HFFc6 (cell line): Measurements from ENCODE around the gene RPS6KA5. TPM values are rescaled to one million over a fixed set of nuclear protein-coding genes. Genes with fewer than 3 reads are reported as not detected.

Source experiments
- DNase-seq: peaks from one replicate; pipeline ENCODE4 v3.0.0-alpha.2; 2018
- H3K27ac Mint-ChIP-seq: 2 replicates; pipeline ENCODE4 v1.8.0; 2020; ENCODE audit warnings: mild to moderate bottlenecking, mixed read lengths
- H3K27me3 Mint-ChIP-seq: 2 replicates; pipeline ENCODE4 v1.8.0; 2021; ENCODE audit warnings: mild to moderate bottlenecking, moderate library complexity, mixed read lengths; ENCODE audit not compliant: insufficient read depth
- H3K36me3 Mint-ChIP-seq: 2 replicates; pipeline ENCODE4 v1.8.0; 2021; ENCODE audit warnings: low read depth, mixed read lengths
- H3K4me1 Mint-ChIP-seq: 2 replicates; pipeline ENCODE4 v1.8.0; 2020; ENCODE audit warnings: low read depth, mixed read lengths
- H3K4me3 Mint-ChIP-seq: 2 replicates; pipeline ENCODE4 v1.8.0; 2020; ENCODE audit warnings: mild to moderate bottlenecking, moderate library complexity, mixed read lengths
- H3K9me3 Mint-ChIP-seq: 2 replicates; pipeline ENCODE4 v1.8.0; 2020; ENCODE audit warnings: mild to moderate bottlenecking, mixed read lengths
- total RNA-seq, 6 experiments: library from RNA; stranded (reverse); fragmentation: NEBNext Ultra II Directional; extraction: Animal tissue kit (Norgen Biotek cat#: 25700); gene quantifications; 2 replicates in 1 of 6; 3 replicates in 5 of 6; pipeline ENCODE4 v1.2.3, GENCODE V29; 2021
- TF ChIP-seq, protein P1 (sequence below): fragments of 200-600 bp; sonication (generic); IDR thresholded peaks from 2 replicates; pipeline ENCODE4 v1.5.0; 2021; ENCODE audit warnings: antibody characterized with exemption, mild to moderate bottlenecking

The RPS6KA5 gene
- total RNA-seq, 6 experiments from 2014 or later = 0.36 to 0.91 (median 0.48) TPM

DNA sequence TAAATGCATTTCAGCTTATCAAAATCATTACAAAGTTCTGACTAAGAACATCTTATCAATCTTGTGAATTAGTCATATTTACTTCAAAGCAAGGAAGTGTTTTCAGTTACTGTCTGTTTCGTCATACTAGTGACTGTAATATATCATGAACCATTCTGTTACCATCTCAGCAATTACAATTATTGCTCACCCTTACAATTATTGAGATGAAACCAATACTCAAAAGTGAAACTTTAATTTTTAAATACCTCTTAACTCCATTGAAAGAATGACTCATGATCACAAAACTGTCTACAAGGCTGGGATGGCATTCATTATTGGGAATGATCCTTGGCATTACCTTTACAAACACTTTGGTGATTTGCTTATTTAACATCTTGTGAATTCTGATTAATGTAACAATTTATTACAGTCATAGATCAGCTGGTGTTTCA lies 90.3 kb downstream of the RPS6KA5 start:
- Mint-ChIP-seq H3K4me3 (no peak overlapping the region), H3K9me3 (no peaks in the 10 kb centered on the region), H3K27ac (no peak overlapping the region), H3K27me3 (peaks cover 2% of the 10 kb centered on the region), H3K36me3 (no peaks in the 10 kb centered on the region), H3K4me1 (0 out of 2 replicates have a peak, but pooled peaks cover 4% of the 10 kb centered on the region)
- no peak for DNase-seq
- TF ChIP-seq, protein P1, sequence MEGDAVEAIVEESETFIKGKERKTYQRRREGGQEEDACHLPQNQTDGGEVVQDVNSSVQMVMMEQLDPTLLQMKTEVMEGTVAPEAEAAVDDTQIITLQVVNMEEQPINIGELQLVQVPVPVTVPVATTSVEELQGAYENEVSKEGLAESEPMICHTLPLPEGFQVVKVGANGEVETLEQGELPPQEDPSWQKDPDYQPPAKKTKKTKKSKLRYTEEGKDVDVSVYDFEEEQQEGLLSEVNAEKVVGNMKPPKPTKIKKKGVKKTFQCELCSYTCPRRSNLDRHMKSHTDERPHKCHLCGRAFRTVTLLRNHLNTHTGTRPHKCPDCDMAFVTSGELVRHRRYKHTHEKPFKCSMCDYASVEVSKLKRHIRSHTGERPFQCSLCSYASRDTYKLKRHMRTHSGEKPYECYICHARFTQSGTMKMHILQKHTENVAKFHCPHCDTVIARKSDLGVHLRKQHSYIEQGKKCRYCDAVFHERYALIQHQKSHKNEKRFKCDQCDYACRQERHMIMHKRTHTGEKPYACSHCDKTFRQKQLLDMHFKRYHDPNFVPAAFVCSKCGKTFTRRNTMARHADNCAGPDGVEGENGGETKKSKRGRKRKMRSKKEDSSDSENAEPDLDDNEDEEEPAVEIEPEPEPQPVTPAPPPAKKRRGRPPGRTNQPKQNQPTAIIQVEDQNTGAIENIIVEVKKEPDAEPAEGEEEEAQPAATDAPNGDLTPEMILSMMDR = no peak

DNA sequence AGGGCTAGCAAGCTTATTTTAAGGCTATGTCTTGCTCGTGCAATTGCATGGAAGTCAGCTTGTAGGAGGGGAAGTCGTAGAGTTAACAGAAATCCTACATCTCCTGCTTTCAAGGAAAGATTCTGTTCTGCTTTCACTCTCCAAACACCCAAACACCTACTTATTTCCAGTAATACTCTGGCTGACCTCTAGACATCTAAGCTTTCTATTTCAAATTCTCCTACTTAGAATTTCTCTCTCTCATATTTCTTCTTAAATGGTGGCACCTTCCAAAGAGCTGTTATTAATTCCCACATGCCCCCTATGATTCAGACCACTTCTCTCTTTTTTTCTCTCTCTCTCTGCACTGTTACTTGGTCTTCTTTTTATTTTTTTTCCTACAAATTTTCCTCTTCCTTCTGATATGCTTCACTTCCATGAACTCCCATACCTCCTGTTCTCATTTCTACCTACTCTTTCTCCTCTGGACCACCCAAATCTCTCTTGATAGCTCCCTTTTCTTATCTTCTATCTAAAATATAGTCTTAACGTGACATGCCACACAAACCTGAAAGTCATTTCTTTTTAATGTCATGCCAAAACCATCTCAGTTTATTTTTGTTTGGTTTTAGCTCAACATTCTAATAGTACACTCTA lies 90.8 kb downstream of the RPS6KA5 start:
- Mint-ChIP-seq H3K4me3 (no peak overlapping the region), H3K36me3 (no peaks in the 10 kb centered on the region), H3K27ac (no peak overlapping the region), H3K4me1 (0 out of 2 replicates have a peak, but pooled peaks cover 4% of the 10 kb centered on the region), H3K9me3 (no peaks in the 10 kb centered on the region), H3K27me3 (peaks cover 2% of the 10 kb centered on the region)
- DNase-seq = no peak
- TF ChIP-seq, protein P1 = no peak

DNA sequence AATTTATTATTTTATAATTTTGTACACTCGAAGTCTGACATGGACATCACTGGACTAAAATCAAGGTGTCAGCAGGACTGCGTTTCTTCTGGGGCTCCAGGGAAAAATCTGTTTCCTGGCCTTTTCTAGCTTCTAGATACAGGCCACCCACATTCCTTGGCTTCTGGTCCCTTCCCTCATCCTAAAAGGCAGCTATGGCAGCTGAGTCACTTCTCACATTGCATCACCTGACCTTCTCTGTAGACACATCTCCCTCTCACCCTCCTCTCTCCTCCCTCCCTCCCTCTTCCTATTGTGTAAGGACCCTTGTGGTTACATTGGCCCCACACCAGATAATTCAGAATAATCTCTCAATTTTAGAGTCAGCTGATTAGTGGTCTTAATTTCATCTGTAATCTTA lies 92.4 kb downstream of the RPS6KA5 start:
- Mint-ChIP-seq H3K4me1 (0 out of 2 replicates have a peak, but pooled peaks cover 4% of the 10 kb centered on the region), H3K36me3 (no peaks in the 10 kb centered on the region), H3K27me3 (peaks cover 2% of the 10 kb centered on the region), H3K4me3 (no peak overlapping the region), H3K27ac (no peak overlapping the region), H3K9me3 (no peaks in the 10 kb centered on the region)
- DNase-seq = no peak
- TF ChIP-seq, protein P1 = no peak

DNA sequence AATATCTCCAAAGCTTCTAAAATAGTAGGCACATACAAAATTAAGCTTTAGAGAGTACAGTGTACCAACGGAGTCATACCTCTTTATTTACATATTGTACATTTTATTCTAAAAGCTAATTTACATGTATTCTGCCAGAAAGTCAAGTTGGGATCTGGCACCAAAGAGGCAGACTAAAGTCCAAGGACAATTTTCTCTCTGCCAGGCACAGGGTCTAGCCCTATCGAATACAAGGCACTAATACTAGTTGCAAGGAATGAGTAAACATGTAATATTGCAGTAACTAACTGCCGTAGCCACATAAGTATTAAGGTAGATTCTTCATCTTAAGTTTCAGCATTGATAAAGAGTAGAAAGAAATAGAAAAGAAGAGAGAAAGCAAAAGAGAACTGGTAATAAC lies 93.9 kb downstream of the RPS6KA5 start:
- peaks cover 2% of the 10 kb centered on the region for H3K27me3 Mint-ChIP-seq
- DNase-seq = no peak
- no peak overlapping the region for H3K4me3 Mint-ChIP-seq
- no peaks in the 10 kb centered on the region for H3K9me3 Mint-ChIP-seq
- H3K36me3 Mint-ChIP-seq = no peaks in the 10 kb centered on the region
- H3K4me1 Mint-ChIP-seq = 0 out of 2 replicates have a peak, but pooled peaks cover 4% of the 10 kb centered on the region
- H3K27ac Mint-ChIP-seq = no peak overlapping the region
- TF ChIP-seq, protein P1 = no peak

DNA sequence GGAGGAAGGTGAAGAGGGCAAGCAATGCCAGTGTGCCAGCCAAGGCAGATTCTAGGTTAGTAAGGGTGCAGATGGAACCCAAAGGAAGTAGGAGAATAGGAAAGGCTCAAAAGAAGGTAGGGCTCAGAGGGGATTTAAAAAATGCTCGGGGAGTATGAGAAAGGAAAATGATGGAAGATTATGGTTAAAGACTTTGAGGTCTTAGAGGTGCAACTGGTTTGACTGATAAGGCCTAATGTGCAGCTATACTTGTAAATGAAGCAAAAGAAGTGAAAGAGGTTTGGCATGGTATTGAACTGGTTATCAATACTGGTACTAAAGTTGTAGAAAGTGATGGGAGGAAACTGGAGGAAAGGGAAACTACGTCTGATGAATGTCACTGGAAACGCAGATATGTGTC lies 94.7 kb downstream of the RPS6KA5 start:
- Mint-ChIP-seq H3K4me1 (0 out of 2 replicates have a peak, but pooled peaks cover 4% of the 10 kb centered on the region), H3K36me3 (no peaks in the 10 kb centered on the region), H3K9me3 (no peaks in the 10 kb centered on the region), H3K27me3 (no peaks in the 10 kb centered on the region; the same call in 1 of the 2 replicates), H3K27ac (no peak overlapping the region), H3K4me3 (no peak overlapping the region)
- no peak for DNase-seq
- TF ChIP-seq, protein P1 = no peak
